Measurements from ENCODE around the gene SURF1. TPM values are rescaled to one million over a fixed set of nuclear protein-coding genes. Genes with fewer than 3 reads are reported as not detected.

Gene SURF1
- total RNA-seq, 1 experiment from 2014 or later, result 57.8 TPM

DNA sequence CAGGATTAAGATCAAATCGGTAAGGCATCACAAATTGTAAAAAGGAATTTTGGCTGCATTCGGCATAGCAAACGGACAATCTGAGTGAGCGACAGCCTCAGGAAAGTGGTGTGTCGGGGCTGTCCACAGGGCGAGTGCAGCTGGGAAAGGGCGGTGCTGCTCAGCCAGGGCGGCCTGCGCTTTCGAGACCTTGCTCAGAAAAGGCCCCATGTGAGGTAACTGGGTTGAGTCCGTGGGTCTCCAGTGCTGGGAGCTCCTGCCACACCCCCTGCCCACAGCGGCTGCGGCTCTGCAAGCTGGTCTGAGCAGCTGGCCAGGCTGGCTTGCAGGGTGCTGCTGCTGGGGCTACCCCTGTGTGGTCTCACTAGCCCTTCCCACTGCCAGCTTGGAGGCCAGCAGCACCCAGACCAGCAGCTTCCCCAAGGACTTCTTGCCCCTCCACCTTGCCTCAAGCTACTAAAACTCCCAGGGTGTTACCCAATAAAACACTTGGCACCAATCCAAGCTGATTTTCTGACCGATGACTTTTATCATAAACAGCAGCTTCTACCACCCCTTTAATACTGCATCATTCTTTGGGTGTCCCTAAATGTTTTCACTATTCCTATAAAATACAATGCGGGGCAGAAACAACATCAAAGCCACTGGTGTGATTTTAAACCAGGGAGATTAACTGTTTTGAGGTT lies 6.2 kb upstream of the SURF1 start:
- no peak for DNase-seq (ENCODE audit: low read depth)

DNA sequence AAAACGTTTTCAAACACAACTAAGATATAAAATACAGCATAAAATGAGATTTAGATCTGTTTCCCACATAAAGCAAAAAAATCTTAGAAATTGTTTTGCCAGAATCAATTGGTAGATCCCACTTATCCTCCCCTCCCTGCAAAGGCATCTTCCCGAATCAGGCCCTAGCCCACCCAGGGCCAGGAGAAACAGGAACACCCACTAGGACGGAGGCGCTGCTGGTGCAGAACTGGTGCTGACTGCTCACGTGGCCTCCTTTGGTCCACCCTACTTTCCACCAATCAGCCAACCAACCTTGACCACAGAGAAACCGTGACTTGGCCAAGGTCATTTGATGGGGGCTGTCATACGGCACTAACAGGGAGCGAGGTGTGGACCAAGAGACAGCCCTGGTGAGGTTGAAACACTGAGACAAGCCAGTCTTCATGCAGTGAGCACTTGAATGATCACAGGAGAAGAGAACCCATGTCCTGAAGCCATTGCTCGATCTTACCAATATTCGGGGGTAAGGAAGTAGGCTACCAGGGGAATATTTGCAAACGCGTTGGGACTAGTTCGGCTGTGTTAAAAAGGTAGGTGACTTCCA lies 5.3 kb upstream of the SURF1 start:
- DNase-seq (ENCODE audit: low read depth), result no peak

DNA sequence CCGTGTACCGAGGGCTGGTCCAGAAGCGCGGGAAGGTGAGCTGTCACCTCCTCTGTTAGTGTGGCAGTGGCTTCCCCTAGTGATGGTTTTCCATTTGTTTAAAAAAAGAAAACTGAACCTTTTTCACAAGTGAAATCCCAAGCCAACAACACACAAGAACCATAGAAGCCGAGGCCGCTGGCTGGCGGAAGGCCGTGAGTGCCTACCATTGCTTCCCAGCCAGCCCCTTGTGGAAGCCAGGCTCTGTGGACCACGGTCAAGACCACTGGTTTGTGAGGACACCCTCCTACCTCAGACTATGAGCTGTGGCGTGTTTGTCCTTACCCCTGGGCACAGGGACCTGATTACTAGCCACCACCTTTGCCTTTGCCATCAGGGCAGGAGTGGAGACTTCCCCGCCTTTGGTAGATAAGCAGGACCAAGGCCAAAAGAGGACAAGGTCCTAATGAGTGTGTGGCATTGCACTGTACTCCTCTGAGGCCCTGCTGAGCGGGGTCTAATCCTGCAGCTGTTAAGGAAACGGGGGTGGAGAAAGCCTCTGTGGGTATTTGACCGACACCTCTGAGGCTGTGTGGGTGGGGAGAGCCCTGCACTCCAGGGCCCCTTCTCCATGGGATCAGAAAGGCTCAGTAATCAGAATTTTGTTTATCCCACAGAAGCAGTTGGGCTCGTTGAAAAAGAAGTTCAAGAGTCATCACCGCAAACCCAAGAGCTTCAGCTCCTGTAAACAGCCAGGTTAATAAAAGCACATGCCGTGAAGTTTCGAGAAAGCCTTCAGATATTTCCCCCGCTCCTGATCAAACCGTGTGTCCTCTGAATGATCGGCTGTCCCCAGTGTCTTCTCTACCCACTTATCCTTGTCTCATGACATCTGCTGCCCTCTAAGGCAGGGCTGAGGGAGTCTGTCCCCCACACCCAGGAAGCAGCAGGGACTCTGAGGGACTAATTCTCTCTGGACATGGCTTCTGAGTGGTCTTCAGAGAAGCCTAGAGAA lies 4.4 kb upstream of the SURF1 start:
- DNase-seq (ENCODE audit: low read depth), result no peak

DNA sequence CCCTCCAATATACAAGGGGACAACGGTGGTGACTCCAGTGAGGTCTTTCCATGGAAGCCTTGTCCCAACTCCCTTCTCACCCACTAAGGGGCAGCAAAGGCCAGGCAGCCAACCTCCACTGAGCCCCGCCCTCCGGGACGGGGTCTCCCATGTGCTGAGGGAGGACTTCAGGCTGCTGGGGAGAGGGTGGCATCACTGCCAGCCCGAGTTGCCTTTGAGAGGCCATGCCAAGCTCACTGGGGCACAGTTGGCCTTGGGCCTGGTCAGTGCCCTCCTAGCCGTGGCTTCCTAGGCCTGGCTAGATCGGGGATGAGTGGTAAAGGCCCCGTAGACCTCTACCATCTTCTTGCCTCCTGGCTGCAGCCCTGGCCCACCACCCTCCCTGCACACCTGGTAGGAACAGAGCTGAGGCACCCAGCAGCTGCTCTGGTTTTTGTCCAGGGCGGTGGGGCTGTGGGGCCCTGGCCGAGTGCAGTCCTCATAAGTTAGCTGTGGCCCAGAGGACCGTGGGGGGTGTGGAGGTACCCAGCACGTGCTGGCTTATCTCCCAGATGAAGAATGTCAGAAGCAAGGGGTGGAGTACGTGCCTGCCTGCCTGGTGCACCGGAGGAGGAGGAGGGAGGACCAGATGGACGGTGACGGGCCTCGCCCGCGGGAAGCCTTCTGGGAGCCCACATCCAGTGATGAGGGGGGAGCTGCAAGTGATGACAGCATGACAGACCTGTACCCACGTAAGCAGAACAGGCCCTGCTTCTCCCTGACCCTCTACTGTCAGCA lies 3.3 kb upstream of the SURF1 start:
- no peak for DNase-seq (ENCODE audit: low read depth)

DNA sequence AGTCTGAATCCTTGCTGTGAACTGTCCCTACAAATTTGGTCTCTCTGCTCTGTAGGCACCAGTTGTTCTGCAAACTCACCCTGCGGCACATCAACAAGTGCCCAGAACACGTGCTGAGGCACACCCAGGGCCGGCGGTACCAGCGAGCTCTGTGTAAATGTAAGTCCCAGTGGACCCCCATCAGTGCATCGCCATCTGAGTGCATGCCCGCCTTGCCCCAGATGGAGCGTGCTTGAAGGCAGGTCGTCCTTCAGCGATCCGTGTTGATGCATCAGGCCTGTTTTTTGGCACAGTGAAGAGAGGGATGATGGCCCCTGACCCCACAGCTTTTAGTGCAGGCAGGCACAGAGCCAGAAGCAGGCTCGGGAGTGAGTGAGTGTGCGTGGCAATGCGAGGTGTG lies 1.4 kb upstream of the SURF1 start:
- DNase-seq (ENCODE audit: low read depth), result no peak

- DNase-seq (ENCODE audit: low read depth), result peak; percentile 35
Observed at GRCh38 chr9:133355881-133356357, 368 bp downstream of the SURF1 start.

DNA sequence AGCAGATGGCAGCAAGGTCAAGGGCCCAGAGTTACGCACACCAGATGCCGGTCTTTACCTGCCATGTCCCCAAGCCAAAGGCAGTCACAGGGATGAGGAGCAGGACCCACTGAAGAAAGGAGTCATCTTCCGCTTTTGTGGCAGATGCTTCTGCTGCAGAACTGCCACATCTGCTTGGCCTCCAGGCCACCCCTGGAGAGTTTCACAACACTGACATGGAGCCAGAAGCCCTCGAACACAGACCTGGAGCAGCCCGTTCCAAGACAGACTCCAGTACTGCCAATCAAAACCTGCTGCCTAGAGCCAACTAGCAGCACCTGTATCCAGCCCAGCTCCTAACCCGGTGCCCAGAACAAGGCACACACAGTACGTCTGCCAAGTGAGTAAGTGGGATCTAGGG lies 1.5 kb downstream of the SURF1 start:
- no peak for DNase-seq (ENCODE audit: low read depth)

DNA sequence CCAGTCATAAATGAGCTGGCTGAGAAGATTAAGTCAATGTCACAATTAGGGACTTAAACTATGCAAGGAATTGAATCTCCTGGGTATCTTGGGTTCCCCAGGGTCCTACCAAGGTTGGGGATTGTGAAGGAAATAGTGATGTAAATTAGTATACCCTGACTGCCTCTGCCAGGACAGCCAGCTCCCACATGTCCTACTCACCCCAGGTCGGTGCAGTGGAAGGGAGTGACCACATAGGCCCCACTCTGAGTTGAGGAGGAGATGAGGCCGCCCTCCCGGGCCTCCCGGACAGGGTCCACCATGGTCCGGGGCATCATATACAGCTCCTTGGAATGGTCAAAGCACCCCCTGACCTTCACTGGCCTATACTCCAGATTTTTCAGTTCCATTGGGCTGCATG lies 2.7 kb downstream of the SURF1 start:
- DNase-seq (ENCODE audit: low read depth), result no peak

DNA sequence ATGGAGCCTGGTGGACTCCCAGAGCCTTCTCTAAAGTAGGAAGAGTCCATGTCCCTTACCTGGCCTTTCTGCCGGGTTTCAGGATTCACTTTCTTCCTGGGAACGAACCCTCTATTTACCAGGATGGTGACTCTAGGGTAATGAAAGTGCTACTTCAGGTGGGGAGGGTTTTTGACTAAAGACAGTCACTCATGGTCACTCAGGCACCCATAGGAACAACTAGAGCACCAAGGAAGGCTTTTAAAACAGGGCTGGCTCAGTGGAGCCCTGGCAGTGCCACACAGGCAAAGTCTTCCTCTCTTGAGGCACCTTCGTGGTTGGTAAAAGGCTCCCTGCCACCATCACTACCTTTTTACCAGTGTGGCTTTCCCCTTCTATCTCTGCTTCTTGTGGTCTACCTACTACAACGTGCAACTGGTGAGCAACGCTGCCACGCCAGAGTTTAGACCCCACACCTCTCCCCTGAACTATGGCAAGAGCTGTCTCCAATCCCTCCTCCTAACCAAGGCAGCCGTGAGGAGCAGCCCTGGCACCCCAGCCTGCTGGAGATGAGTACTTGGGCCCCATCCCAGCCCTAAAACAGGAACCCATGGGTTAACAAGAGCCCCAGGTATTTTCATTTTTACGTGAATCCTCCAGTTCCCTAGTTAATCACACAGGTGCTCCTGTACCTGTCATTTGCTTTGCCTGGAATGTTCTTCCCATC lies 3.5 kb downstream of the SURF1 start:
- DNase-seq (ENCODE audit: low read depth), result no peak

DNA sequence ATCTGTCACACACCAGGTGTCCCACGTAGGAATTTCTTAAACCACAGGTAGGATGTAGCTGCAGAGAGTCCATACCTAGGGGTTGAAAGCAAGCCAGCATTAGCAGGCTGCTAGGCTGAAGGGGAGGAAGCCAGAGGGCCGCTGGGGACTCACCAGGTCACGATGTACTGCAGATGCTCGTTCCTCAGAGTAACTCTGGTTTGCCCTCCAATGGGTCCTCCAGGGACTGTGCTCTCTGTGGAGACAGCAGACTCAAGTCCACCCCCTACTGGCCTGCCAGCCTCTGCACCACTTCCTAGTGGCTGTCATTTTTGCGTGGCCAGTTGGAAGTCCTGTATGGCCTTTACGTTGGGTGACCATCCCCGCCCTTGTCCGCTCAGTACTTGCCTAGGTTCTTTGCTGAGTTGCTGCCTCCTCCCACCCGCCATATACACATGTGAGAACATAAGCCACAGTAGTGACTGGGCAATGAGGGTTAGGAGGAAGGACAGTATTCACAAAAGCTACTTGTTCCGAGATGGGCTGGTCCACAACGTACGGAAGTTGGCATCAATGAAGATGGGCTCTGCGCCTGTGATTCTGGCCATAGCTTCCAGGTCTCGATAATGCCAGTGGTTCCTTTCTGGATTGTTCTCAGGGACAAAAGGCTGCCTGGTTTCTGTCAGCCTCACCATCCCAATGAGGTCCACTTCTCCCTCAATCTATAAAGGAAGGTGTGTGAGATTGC lies 4.2 kb downstream of the SURF1 start:
- DNase-seq (ENCODE audit: low read depth), result peak; percentile 69

DNA sequence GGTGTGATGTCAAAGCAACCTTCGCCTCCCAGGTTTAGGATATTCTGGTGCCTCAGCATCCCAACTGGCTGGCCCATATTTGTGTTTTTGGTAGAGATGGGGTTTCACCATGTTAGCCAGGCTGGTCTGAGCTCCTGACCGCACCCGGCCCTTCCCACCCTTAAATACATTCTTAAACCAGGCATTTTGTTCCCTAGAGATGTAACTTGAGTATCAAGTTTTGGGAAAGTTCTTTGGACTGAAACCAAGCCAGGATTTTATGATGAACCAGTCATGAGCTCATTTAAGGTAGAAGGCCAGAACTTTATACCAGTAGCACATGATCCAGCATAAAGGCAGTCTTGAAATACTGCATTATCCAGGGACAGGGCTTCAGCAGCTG lies 4.8 kb downstream of the SURF1 start:
- DNase-seq (ENCODE audit: low read depth), result no peak

DNA sequence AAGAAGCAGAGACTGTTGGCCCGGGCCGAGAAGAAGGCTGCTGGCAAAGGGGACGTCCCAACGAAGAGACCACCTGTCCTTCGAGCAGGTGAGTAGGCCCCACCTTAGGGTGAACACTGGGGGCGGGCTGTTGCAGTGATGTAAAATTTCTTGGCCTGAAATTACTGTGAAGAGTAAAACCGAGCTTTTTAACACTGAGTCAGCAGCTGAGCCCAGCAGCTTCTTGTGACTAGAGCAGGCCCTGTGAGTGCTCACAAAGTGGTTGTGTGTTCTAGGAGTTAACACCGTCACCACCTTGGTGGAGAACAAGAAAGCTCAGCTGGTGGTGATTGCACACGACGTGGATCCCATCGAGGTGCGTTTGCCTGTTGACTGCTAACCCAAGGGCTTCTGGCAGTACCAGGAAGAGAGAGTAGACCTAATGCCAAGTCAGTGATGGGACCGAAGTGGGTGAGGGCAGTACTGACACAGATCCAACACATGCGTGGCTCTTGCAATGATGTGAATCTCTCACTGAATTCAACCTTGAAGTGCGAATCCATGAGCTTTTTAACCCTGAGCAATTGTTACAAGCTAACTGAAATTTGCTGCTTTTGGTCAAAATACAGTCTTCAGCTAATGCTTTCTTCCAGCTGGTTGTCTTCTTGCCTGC lies 6.2 kb downstream of the SURF1 start:
- DNase-seq (ENCODE audit: low read depth), result no peak

DNA sequence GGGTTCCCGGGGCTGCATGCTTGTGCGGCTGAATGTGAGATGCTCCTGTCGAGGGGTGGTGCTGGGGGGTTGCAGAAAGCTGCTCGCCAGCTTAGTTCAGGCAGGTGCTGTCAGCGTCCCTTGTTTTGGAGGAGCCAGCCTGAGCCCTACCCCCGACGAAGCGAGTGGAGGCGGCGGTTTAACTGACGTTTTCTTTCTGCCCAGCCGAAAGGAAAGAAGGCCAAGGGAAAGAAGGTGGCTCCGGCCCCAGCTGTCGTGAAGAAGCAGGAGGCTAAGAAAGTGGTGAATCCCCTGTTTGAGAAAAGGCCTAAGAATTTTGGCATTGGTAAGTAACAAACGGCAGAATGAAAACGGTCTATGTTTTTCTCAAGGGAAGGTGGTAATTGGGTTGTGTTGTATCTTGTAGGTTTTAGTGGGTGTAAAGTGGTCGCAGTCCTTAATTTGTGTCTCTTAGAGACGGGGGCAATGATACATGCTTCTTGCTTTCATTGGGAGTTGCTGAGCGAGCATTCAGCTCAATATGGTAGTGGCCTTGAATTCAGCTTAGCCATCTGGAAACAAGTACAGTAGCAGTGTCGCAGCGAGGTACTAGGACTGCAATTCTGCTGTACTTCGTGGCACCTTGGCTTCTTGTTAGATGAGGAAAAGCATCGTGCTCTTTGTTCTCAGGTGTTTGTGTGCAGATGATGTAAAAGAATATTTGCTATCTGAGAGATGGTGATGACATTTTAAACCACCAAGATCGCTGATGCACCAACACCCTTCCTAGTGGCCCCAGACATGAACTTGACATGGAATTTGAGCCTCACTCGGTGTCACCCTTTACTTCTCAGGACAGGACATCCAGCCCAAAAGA lies 7.3 kb downstream of the SURF1 start:
- no peak for DNase-seq (ENCODE audit: low read depth)

GRCh38 chr9:133347985-133348717 lies 8.1 kb downstream of the SURF1 start, which contains the start of the genes MED22 and RPL7A:
Gene MED22, minus strand, starts transcription at chr9:133348131. Its CDS starts 1,469 bp downstream, at chr9:133346662.
Gene RPL7A, plus strand, starts transcription at chr9:133348218. Its CDS starts 26 bp downstream, at chr9:133348244.
- DNase-seq (ENCODE audit: low read depth), result peak; percentile 96

- peak; percentile 55 for DNase-seq (ENCODE audit: low read depth)
Observed at GRCh38 chr9:133347515-133347984, 8.7 kb downstream of the SURF1 start.

DNA sequence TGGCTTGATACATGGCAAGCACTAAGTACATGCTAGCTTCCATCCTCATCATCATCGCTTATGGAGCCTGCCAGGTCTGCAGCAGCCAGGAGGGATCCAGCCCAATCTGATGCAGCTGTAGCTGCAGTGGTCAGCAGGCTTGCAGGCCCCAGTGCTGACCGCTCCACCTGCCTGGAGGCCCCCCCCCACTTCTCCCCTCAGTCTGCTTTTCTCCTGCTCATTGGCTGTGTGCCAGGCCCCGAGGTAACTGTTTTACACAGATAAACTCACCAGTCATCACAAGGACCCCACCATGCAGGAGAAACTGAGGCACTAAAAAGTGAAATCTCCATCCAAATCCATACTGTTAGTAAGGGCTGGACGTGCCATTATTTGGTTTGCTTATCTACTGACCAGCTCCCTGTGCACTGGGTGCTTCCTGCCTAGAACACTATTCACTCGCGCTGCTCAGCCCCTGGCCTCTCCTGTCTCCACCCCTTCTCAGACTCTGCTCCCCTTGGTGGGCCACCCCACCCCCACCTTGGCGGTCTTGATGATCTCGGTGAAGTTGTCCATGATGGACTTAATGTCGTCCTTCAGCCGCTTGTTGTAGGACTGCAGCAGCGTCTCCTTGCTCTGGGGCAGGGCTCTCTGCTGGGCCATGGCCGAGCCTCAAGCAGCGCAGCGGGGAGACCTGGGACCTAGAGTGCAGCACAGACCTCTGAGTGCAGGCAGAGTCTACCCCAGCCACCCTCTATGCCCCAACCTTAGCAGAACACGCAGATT lies 10.1 kb downstream of the SURF1 start:
- no peak for DNase-seq (ENCODE audit: low read depth)

DNA sequence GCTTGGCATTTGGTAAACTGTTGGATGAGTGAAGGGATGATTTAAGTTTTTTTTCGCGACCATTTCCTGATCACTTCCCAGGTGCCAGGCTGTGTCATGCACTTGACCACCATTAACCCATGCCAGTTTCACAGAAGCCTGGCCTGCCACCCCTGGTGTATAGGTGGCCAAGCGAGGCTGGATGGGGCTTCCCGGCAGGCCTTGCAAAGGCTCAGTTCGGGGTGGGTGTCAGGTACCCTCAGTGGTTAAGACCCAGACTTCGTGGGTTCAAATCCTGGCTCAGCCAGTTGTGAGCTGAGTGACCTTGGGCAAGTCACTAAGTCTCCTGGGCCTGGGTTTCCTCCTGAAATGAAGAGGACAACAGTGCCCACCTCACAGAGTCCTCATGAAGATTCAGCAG lies 10.7 kb downstream of the SURF1 start:
- no peak for DNase-seq (ENCODE audit: low read depth)

All from Daoy (cell line).